Body of pancreas (tissue), 4 donors: Measurements from ENCODE around the gene DYSF.

Experiments used
- POLR2A ChIP-seq, 3 donors: fragments of 450-650 bp; IDR thresholded peaks; one replicate each; pipeline ENCODE4 v1.6.1; 2016; ENCODE audit warnings: antibody characterized with exemption in 3 of 3, mild to moderate bottlenecking in 2 of 3
- TF ChIP-seq, protein P1 (sequence below), 7 experiments: fragments of 450-650 bp in 4 of 7; fragments of 200-600 bp in 3 of 7; sonication (generic) in 3 of 7; IDR thresholded peaks; one replicate each; pipeline ENCODE4 v1.5.1; 2016 to 2019; ENCODE audit warnings: antibody characterized with exemption in 7 of 7

DNA sequence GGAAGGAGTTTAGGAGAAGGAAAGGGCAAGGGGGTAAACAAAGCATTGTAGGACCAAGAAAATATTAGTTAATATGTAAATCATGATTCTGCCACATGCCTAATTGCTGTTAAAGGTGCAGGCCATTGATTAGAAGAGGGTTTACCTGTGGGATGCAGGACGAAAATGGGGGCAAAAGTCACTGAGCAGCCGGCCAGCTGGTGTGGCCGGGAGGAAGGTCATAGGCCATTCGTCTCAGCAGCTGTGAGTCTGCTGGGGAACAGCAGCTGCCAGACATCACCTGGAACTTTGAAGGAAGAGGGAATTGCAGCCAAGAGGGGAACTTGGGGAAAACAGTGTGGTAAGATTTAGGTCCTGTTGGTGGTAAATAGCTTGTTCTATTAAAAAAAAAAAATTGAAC is 184.4 kb downstream of the DYSF start:
- TF ChIP-seq, protein P1, sequence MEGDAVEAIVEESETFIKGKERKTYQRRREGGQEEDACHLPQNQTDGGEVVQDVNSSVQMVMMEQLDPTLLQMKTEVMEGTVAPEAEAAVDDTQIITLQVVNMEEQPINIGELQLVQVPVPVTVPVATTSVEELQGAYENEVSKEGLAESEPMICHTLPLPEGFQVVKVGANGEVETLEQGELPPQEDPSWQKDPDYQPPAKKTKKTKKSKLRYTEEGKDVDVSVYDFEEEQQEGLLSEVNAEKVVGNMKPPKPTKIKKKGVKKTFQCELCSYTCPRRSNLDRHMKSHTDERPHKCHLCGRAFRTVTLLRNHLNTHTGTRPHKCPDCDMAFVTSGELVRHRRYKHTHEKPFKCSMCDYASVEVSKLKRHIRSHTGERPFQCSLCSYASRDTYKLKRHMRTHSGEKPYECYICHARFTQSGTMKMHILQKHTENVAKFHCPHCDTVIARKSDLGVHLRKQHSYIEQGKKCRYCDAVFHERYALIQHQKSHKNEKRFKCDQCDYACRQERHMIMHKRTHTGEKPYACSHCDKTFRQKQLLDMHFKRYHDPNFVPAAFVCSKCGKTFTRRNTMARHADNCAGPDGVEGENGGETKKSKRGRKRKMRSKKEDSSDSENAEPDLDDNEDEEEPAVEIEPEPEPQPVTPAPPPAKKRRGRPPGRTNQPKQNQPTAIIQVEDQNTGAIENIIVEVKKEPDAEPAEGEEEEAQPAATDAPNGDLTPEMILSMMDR (IDR thresholded peaks at IDR 0.05), result no peak
- no peak for TF ChIP-seq POLR2A (IDR thresholded peaks at IDR 0.05)
